Choroid plexus epithelial cell (primary cell): ENCODE measurements around the gene SPATA6L.

Experiments used
- DNase-seq: peaks from one replicate; pipeline ENCODE4 v3.0.0-alpha.2; 2010; ENCODE audit warnings: low read depth
- H3K4me3 ChIP-seq: 2 replicates; pipeline ENCODE4 v1.5.1; 2011; ENCODE audit warnings: low read depth, mild to moderate bottlenecking, control low read depth, low read length, moderate library complexity
- CTCF ChIP-seq: conservative IDR thresholded peaks from 2 replicates; pipeline ENCODE4 v1.5.1; 2011; ENCODE audit warnings: low read depth, mild to moderate bottlenecking, control low read depth, inconsistent platforms, low read length, moderate library complexity

SPATA6L gene

GRCh38 chr9:4581035-4581760 lies 85.1 kb downstream of the SPATA6L start:
- no peak for DNase-seq
- no peak for TF ChIP-seq CTCF
- no peak overlapping the region for H3K4me3 ChIP-seq

GRCh38 chr9:4579001-4579400 lies 87.3 kb downstream of the SPATA6L start:
- no peak for DNase-seq
- no peak overlapping the region for H3K4me3 ChIP-seq
- TF ChIP-seq CTCF, result no peak

- no peak for TF ChIP-seq CTCF
- DNase-seq, result no peak
These were observed 89.8 kb downstream of the SPATA6L start for GRCh38 chr9:4576448-4576847.

GRCh38 chr9:4575997-4576396 lies 90.3 kb downstream of the SPATA6L start:
- TF ChIP-seq CTCF, result no peak
- no peak for DNase-seq
- no peak overlapping the region for H3K4me3 ChIP-seq

More at GRCh38 chr9:4576448-4576847, 89.8 kb downstream of the SPATA6L start:
- no peak overlapping the region for H3K4me3 ChIP-seq

GRCh38 chr9:4574657-4575243 lies 91.5 kb downstream of the SPATA6L start:
- no peak overlapping the region for H3K4me3 ChIP-seq
- no peak for TF ChIP-seq CTCF
- DNase-seq, result no peak

- TF ChIP-seq CTCF, result no peak
- no peak overlapping the region for H3K4me3 ChIP-seq
- no peak for DNase-seq
These were observed 92.5 kb downstream of the SPATA6L start for GRCh38 chr9:4573634-4574389.
